ENCODE results near the gene MAGEA12.
"Not testable (repeated sequence)": the region's sequence is repeated elsewhere in the genome, so short reads cannot be mapped to it uniquely, and the experiment has no call there.

The MAGEA12 gene, protein sequence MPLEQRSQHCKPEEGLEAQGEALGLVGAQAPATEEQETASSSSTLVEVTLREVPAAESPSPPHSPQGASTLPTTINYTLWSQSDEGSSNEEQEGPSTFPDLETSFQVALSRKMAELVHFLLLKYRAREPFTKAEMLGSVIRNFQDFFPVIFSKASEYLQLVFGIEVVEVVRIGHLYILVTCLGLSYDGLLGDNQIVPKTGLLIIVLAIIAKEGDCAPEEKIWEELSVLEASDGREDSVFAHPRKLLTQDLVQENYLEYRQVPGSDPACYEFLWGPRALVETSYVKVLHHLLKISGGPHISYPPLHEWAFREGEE

DNA sequence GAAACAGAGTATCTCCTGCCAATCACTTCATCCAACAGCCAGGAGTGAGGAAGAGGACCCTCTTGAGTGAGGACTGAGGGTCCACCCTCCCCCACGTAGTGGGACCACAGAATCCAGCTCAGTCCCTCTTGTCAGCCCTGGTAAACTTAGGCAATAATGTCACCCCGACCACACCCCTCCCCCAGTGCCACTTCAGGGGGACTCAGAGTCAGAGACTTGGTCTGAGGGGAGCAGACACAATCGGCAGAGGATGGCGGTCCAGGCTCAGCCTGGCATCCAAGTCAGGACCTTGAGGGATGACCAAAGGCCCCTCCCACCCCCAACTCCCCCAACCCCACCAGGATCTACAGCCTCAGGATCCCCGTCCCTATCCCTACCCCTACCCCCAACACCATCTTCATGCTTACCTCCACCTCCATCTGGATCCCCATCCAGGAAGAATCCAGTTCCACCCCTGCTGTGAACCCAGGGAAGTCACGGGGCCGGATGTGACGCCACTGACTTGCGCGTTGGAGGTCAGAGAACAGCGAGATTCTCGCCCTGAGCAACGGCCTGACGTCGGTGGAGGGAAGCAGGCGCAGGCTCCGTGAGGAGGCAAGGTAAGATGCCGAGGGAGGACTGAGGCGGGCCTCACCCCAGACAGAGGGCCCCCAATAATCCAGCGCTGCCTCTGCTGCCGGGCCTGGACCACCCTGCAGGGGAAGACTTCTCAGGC lies at the start of gene MAGEA12, which contains the start of gene CSAG1:
Gene MAGEA12 (plus strand): TSS at position 497 of the 715 bp plus-strand sequence. CDS start 2,405 bp downstream, outside the sequence.
Gene CSAG1 (minus strand): TSS at position 461 of the 715 bp plus-strand sequence. CDS start 1,261 bp downstream, outside the sequence.
- intact Hi-C loops (cut with DNase I) = no loop called here
- DNase-seq = peak in 1 of 42 donors; percentile 27

DNA sequence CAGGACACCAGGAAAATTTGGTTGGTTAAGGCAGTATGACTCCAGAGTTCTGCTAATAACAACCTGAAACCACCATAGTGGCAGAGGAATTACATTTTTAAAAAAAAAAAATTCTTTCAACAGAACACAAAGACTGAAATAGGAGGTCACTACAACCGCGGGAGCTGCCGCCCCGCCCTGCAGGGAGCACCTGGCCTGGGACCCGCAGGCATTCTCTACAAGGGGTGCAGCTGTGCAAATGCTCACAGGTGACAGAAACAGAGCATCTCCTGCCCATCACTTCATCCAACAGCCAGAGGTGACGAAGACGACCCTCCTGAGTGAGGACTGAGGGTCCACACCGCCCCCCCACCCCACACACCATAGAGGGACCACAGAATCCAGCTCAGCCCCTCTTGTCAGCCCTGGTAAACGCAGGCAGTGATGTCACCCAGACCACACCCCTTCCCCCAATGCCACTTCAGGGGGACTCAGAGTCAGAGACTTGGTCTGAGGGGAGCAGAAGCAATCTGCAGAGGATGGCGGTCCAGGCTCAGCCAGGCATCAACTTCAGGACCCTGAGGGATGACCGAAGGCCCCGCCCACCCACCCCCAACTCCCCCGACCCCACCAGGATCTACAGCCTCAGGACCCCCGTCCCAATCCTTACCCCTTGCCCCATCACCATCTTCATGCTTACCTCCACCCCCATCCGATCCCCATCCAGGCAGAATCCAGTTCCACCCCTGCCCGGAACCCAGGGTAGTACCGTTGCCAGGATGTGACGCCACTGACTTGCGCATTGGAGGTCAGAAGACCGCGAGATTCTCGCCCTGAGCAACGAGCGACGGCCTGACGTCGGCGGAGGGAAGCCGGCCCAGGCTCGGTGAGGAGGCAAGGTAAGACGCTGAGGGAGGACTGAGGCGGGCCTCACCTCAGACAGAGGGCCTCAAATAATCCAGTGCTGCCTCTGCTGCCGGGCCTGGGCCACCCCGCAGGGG lies 35.3 kb upstream of the MAGEA12 start, which contains the start of gene MAGEA3:
Gene MAGEA3 (plus strand): TSS at position 843 of the 980 bp plus-strand sequence. CDS start 2,039 bp downstream, outside the sequence.
- intact Hi-C loops (cut with DNase I); DNase-seq: not testable (repeated sequence)

DNA sequence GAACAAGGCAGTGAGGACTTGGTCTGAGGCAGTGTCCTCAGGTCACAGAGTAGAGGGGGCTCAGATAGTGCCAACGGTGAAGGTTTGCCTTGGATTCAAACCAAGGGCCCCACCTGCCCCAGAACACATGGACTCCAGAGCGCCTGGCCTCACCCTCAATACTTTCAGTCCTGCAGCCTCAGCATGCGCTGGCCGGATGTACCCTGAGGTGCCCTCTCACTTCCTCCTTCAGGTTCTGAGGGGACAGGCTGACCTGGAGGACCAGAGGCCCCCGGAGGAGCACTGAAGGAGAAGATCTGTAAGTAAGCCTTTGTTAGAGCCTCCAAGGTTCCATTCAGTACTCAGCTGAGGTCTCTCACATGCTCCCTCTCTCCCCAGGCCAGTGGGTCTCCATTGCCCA lies 33.2 kb upstream of the MAGEA12 start:
- peak in 2 of 42 donors; percentile 6 to 22 for DNase-seq
- intact Hi-C loops (cut with DNase I) = not testable (repeated sequence)

DNA sequence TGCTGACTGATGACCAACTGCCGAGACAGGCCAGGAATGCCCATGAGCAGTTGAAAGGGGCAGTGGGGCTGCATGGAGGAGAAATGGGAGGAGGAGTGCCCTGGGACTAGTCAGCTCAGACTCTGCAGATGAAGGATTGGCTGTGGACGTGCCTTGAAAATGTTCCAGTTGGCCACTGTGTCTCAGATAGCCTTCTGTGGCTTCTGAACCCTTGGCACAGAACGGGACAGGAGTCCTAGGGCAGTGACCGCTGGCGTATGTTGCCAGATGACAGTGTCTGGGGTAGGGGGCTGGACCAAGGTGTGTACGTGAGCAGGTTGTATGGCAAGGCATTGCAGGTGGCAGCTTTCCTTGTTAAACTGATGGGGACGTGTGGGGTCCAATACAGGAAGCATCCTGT lies 27.1 kb upstream of the MAGEA12 start:
- intact Hi-C loops (cut with DNase I); DNase-seq: not testable (repeated sequence)

DNA sequence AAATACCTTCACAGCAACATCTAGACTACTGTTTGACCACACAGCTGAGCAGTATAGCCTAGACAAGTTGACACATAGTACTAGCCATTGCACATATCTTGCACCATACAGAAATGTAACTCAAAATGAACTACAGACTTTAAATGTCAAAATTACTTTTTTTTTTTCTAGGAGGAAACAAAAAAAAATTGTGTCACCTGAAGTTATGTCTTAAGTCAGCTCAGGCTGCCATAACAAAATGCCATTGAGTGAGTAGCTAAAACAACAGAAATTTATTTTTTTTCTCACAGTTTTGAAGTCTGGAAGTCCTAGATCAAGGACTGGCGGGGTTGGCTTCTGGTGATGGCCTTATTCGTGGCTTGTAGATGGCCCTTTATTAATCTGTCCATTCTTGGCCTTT lies 24.4 kb upstream of the MAGEA12 start, which contains the start of gene CSAG2:
Gene CSAG2 (minus strand): TSS at position 101 of the 400 bp plus-strand sequence. CDS start 161 bp downstream, outside the sequence.
- intact Hi-C loops (cut with DNase I); DNase-seq: not testable (repeated sequence)

DNA sequence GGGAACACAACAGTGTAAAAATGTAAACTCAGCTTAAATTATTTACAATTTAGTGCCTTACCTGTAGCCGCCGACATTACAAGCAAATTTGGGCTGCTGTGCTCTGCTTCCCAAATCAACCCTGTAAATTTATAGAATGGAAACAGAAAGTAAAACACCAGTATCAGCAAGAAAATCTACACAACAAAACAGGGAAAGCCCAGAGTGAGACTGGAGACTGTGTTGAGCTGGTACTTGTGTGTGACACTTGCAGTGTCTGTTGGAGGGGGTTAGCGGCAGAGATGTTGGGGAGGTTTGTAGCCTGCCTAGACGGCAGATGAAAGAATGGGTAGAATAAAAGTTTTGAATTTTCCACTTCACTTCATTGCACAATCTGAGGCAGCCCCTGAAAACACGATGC lies 20.4 kb upstream of the MAGEA12 start:
- DNase-seq; intact Hi-C loops (cut with DNase I): not testable (repeated sequence)

DNA sequence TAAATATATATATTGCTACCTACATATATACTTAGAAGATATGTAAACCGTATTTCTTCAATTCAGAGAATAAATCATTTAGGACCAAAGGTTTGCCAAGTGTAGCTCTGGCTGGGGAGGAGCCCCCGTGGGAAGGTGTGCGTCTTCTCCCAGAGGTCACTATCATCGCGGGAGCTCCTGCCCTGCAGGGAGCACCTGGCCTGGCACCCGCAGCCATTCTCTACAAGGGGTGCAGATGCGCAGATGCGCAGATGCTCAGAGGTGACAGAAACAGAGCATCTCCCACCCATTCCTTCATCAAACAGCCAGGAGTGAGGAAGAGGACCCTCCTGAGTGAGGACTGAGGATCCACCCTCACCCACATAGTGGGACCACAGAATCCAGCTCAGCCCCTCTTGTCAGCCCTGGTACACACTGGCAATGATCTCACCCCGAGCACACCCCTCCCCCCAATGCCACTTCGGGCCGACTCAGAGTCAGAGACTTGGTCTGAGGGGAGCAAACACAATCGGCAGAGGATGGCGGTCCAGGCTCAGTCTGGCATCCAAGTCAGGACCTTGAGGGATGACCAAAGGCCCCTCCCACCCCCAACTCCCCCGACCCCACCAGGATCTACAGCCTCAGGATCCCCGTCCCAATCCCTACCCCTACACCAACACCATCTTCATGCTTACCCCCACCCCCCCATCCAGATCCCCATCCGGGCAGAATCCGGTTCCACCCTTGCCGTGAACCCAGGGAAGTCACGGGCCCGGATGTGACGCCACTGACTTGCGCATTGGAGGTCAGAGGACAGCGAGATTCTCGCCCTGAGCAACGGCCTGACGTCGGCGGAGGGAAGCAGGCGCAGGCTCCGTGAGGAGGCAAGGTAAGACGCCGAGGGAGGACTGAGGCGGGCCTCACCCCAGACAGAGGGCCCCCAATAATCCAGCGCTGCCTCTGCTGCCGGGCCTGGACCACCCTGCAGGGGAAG lies 19.5 kb upstream of the MAGEA12 start, which contains the start of gene MAGEA2B:
Gene MAGEA2B (plus strand): TSS at position 814 of the 973 bp plus-strand sequence. CDS start 2,479 bp downstream, outside the sequence.
- intact Hi-C loops (cut with DNase I); DNase-seq: not testable (repeated sequence)

DNA sequence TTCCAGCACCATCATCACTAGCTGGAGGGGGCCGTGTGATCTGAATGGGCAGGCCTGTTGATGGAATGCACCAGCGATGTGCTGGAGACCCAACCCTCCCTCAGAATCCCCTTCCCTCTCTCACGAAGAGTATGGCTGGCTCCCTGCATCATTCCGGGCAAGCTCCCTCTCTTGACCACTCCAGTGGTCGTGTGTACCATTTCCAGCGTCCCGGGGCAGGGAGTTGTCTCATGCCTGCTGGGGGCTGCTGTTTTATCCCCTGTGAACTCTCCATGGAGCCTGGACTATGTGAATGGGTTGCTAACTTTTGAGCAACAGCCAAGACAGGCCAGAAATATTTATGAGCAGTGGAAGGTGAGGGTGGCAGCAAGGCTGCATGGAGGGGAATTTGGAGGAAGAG lies 8.1 kb upstream of the MAGEA12 start:
- intact Hi-C loops (cut with DNase I) = no loop called here
- DNase-seq = no peak

DNA sequence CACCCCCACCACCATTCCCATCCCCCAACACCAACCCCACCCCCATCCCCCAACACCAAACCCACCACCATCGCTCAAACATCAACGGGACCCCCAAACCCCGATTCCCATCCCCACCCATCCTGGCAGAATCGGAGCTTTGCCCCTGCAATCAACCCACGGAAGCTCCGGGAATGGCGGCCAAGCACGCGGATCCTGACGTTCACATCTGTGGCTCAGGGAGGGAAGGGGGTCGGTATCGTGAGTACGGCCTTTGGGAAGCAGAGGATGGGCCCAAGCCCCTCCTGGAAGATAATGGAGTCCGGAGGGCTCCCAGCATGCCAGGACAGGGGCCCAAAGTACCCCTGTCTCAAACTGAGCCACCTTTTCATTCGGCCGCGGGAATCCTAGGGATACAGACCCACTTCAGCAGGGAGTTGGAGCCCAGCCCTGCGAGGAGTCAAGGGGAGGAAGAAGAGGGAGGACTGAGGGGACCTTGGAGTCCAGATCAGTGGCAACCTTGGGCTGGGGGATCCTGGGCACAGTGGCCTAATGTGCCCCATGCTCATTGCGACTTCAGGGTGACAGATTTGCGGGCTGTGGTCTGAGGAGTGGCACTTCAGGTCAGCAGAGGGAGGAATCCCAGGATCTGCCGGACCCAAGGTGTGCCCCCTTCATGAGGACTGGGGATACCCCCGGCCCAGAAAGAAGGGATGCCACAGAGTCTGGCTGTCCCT lies 744 bp downstream of the MAGEA12 start:
- intact Hi-C loops (cut with DNase I); DNase-seq: not testable (repeated sequence)

DNA sequence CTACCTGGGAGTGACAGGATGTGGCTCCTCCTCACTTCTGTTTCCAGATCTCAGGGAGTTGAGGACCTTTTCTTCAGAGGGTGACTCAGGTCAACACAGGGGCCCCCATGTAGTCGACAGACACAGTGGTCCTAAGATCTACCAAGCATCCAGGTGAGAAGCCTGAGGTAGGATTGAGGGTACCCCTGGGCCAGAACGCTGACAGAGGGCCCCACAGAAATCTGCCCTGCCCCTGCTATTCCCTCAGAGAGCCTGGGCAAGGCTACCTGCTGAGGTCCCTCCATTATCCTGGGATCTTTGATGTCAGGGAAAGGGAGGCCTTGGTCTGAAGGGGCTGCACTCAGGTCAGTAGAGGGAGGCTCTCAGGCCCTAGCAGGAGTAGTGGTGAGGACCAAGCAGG lies 1.5 kb downstream of the MAGEA12 start:
- intact Hi-C loops (cut with DNase I) = no loop called here
- peak in 1 of 42 donors; percentile 6 for DNase-seq

DNA sequence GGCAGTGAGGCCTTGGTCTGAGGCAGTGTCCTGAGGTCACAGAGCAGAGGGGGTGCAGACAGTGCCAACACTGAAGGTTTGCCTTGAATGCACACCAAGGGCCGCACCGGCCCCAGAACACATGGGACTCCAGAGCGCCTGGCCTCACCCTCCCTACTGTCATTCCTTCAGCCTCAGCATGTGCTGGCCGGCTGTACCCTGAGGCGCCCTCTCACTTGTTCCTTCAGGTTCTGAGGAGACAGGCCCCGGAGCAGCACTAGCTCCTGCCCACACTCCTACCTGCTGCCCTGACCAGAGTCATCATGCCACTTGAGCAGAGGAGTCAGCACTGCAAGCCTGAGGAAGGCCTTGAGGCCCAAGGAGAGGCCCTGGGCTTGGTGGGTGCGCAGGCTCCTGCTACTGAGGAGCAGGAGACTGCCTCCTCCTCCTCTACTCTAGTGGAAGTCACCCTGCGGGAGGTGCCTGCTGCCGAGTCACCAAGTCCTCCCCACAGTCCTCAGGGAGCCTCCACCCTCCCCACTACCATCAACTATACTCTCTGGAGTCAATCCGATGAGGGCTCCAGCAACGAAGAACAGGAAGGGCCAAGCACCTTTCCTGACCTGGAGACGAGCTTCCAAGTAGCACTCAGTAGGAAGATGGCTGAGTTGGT lies 2.4 kb downstream of the MAGEA12 start:
- intact Hi-C loops (cut with DNase I) = no loop called here

DNA sequence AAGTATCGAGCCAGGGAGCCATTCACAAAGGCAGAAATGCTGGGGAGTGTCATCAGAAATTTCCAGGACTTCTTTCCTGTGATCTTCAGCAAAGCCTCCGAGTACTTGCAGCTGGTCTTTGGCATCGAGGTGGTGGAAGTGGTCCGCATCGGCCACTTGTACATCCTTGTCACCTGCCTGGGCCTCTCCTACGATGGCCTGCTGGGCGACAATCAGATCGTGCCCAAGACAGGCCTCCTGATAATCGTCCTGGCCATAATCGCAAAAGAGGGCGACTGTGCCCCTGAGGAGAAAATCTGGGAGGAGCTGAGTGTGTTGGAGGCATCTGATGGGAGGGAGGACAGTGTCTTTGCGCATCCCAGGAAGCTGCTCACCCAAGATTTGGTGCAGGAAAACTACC lies 3.0 kb downstream of the MAGEA12 start:
- DNase-seq = peak in 1 of 42 donors; percentile 8
- intact Hi-C loops (cut with DNase I) = not testable (repeated sequence)

More for the DNA sequence above, 2.4 kb downstream of the MAGEA12 start:
- peak in 2 of 42 donors; percentile 7 to 14 for DNase-seq

DNA sequence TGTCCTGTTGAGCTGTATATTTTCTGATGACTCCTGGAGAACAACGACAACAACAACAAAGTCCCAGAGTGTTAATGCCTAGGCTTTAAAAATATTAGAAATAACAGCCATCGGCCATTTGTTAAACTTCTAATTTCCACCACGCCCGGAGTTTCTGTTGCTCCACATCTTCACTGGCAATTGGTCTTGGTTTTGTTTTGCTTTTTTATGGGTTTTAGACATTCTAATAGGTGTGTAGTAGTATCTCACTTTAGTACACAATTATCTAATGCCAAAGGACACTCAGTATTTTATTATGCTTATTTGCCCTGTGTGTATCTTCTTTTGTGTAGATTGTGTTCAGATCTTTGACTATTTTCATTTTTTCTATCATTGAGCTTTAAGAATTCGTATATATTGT lies 5.0 kb downstream of the MAGEA12 start:
- intact Hi-C loops (cut with DNase I) = no loop called here
- no peak for DNase-seq

DNA sequence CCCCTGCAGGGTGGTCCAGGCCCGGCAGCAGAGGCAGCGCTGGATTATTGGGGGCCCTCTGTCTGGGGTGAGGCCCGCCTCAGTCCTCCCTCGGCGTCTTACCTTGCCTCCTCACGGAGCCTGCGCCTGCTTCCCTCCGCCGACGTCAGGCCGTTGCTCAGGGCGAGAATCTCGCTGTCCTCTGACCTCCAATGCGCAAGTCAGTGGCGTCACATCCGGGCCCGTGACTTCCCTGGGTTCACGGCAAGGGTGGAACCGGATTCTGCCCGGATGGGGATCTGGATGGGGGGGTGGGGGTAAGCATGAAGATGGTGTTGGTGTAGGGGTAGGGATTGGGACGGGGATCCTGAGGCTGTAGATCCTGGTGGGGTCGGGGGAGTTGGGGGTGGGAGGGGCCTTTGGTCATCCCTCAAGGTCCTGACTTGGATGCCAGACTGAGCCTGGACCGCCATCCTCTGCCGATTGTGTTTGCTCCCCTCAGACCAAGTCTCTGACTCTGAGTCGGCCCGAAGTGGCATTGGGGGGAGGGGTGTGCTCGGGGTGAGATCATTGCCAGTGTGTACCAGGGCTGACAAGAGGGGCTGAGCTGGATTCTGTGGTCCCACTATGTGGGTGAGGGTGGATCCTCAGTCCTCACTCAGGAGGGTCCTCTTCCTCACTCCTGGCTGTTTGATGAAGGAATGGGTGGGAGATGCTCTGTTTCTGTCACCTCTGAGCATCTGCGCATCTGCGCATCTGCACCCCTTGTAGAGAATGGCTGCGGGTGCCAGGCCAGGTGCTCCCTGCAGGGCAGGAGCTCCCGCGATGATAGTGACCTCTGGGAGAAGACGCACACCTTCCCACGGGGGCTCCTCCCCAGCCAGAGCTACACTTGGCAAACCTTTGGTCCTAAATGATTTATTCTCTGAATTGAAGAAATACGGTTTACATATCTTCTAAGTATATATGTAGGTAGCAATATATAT lies 20.4 kb downstream of the MAGEA12 start, which contains the start of gene MAGEA2:
Gene MAGEA2 (minus strand): TSS at position 157 of the 965 bp plus-strand sequence. CDS start 2,479 bp downstream, outside the sequence.
- DNase-seq; intact Hi-C loops (cut with DNase I): not testable (repeated sequence)

DNA sequence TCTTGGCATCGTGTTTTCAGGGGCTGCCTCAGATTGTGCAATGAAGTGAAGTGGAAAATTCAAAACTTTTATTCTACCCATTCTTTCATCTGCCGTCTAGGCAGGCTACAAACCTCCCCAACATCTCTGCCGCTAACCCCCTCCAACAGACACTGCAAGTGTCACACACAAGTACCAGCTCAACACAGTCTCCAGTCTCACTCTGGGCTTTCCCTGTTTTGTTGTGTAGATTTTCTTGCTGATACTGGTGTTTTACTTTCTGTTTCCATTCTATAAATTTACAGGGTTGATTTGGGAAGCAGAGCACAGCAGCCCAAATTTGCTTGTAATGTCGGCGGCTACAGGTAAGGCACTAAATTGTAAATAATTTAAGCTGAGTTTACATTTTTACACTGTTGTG lies 21.3 kb downstream of the MAGEA12 start:
- intact Hi-C loops (cut with DNase I) = not testable (repeated sequence)

More for the DNA sequence above, 21.3 kb downstream of the MAGEA12 start:
- DNase-seq = not testable (repeated sequence)

Data from head of caudate nucleus (tissue), 42 donors.